Panc1 (cell line): ENCODE data around the gene GNG14. TPM values are rescaled to one million over a fixed set of nuclear protein-coding genes. Genes with fewer than 3 reads are reported as not detected.

Experiments
- ATAC-seq: fragments of 200-7000 bp; cut with Tn5 transposase; 2 replicates; pipeline ENCODE4 v1.9.1; 2020; ENCODE audit warnings: mild to moderate bottlenecking, moderate library complexity
- BruUV-seq: library from RNA; stranded (reverse); fragments of 400-500 nt; replicated peaks from 2 replicates; lab custom pipeline; 2021; lab: Mats Ljungman, UMichigan
- CTCF ChIA-PET: fragments of 300-600 bp; sonication (Branson Sonifier 250); formaldehyde crosslinking; loops from one replicate; lab custom pipeline; 2022; ENCODE audit warnings: antibody characterized with exemption; lab: Charles Lee
- POLR2A ChIA-PET: fragments of 300-600 bp; sonication (Branson Sonifier 250); formaldehyde crosslinking; loops from one replicate; lab custom pipeline; 2022; ENCODE audit warnings: antibody characterized with exemption; lab: Charles Lee
- DNase-seq: peaks from one replicate; pipeline ENCODE4 v3.0.0-alpha.2; 2010; ENCODE audit warnings: low read depth, low spot score
- H3K27ac ChIP-seq: 2 replicates; pipeline ENCODE4 v1.5.1; 2011; ENCODE audit warnings: mild to moderate bottlenecking, low read length, inconsistent platforms
- H3K27me3 ChIP-seq: fragments of 200-500 bp; sonication (Bioruptor generic); 2 replicates; pipeline ENCODE4 v1.6.0; 2014; ENCODE audit warnings: low read length, inconsistent platforms; ENCODE audit not compliant: control insufficient read depth, insufficient read depth
- H3K36me3 ChIP-seq: fragments of 200-500 bp; sonication (Bioruptor generic); 2 replicates; pipeline ENCODE4 v1.5.1; 2014; ENCODE audit warnings: inconsistent platforms, mild to moderate bottlenecking, low read length, moderate library complexity; ENCODE audit not compliant: control insufficient read depth, insufficient read depth
- H3K4me1 ChIP-seq: 2 replicates; pipeline ENCODE4 v1.5.1; 2011; ENCODE audit warnings: inconsistent platforms, mild to moderate bottlenecking, low read length, moderate library complexity; ENCODE audit not compliant: control insufficient read depth, insufficient read depth
- H3K4me3 ChIP-seq, 2 experiments: 2 replicates each; pipeline ENCODE4 v1.5.1; 2011 to 2012; ENCODE audit warnings: low read depth in 2 of 2, low read length in 2 of 2, mild to moderate bottlenecking in 2 of 2, inconsistent platforms in 1 of 2, moderate library complexity in 1 of 2
- H3K9me3 ChIP-seq: fragments of 200-500 bp; sonication (Bioruptor generic); 2 replicates; pipeline ENCODE4 v1.5.1; 2014; ENCODE audit warnings: low read depth, mild to moderate bottlenecking, inconsistent platforms, low read length, moderate library complexity; ENCODE audit not compliant: control insufficient read depth, insufficient read depth
- POLR2AphosphoS5 ChIP-seq: IDR thresholded peaks from 2 replicates; pipeline ENCODE4 v1.6.1; 2012; ENCODE audit warnings: mild to moderate bottlenecking, low read depth, low read length, moderate library complexity
- SIN3A ChIP-seq: IDR thresholded peaks from 2 replicates; pipeline ENCODE4 v1.6.1; 2012; ENCODE audit warnings: low read depth, mild to moderate bottlenecking, low read length, moderate library complexity, borderline replicate concordance; ENCODE audit not compliant: insufficient read depth
- TCF7L2 ChIP-seq: IDR thresholded peaks from 2 replicates; pipeline ENCODE4 v1.6.1; 2011; ENCODE audit warnings: mild to moderate bottlenecking, low read depth, low read length, inconsistent platforms
- in situ Hi-C: cut with HindIII; loops from 2 replicates; pipeline ENCODE4 v1.10.0; 2016; ENCODE audit warnings: low sequenced_read_pairs, low pct_unique_long_range_greater_than_20kb
- intact Hi-C: fragments of 100-400 bp; cut with micrococcal nuclease; formaldehyde crosslinking; loops from one replicate; pipeline ENCODE4 v1.10.0; 2022; ENCODE audit not compliant: unreplicated experiment
- total RNA-seq: library from RNA; stranded (reverse); gene quantifications from one replicate; pipeline ENCODE4 v1.2.1, GENCODE V29; 2021; ENCODE audit not compliant: unreplicated experiment
- TF ChIP-seq, protein P1 (sequence below), 2 experiments: IDR thresholded peaks; 2 replicates each; pipeline ENCODE4 v1.6.1; 2011 to 2012; ENCODE audit warnings: low read depth in 2 of 2, control low read depth in 1 of 2, low read length in 1 of 2, mild to moderate bottlenecking in 1 of 2, moderate library complexity in 1 of 2; ENCODE audit not compliant: insufficient read depth in 1 of 2
- TF ChIP-seq, protein P2 (sequence below): fragments of 450-650 bp; IDR thresholded peaks from 2 replicates; pipeline ENCODE4 v1.5.1; 2017; ENCODE audit warnings: mild to moderate bottlenecking

Gene GNG14
- total RNA-seq, 1 experiment from 2014 or later, result not detected

DNA sequence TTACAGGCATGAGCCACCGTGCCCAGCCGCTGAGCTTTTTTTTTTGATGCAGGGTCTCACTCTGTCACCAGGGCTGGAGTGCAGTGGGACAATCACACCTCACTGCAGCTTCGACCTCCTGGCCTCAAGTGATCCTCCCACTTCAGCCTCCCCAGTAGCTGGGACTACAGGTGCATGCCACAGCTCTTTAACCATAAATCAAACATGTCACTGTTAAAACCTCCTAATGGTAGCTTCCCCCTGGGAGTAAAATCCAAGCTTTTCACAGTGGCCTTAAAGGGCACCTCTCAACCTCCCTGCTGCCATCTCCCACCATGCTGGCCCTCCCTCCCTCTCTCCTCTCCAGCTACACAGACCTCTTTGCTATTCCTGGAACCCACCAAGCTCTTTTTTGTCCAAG is 2.0 kb upstream of the GNG14 start:
- no peaks in the 10 kb centered on the region for H3K27me3 ChIP-seq
- H3K9me3 ChIP-seq, result no peaks in the 10 kb centered on the region
- no peak for ATAC-seq
- H3K27ac ChIP-seq, result no peak overlapping the region
- ChIA-PET POLR2A (no interaction called here), CTCF (no interaction called here)
- no peak for DNase-seq
- TF ChIP-seq SIN3A, result no peak
- TF ChIP-seq, protein P1, sequence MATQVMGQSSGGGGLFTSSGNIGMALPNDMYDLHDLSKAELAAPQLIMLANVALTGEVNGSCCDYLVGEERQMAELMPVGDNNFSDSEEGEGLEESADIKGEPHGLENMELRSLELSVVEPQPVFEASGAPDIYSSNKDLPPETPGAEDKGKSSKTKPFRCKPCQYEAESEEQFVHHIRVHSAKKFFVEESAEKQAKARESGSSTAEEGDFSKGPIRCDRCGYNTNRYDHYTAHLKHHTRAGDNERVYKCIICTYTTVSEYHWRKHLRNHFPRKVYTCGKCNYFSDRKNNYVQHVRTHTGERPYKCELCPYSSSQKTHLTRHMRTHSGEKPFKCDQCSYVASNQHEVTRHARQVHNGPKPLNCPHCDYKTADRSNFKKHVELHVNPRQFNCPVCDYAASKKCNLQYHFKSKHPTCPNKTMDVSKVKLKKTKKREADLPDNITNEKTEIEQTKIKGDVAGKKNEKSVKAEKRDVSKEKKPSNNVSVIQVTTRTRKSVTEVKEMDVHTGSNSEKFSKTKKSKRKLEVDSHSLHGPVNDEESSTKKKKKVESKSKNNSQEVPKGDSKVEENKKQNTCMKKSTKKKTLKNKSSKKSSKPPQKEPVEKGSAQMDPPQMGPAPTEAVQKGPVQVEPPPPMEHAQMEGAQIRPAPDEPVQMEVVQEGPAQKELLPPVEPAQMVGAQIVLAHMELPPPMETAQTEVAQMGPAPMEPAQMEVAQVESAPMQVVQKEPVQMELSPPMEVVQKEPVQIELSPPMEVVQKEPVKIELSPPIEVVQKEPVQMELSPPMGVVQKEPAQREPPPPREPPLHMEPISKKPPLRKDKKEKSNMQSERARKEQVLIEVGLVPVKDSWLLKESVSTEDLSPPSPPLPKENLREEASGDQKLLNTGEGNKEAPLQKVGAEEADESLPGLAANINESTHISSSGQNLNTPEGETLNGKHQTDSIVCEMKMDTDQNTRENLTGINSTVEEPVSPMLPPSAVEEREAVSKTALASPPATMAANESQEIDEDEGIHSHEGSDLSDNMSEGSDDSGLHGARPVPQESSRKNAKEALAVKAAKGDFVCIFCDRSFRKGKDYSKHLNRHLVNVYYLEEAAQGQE (IDR thresholded peaks at IDR 0.05; ENCODE audit: insufficient read depth in 1 of 2, low read depth in 2 of 2, low read length in 1 of 2), result no peak
- TF ChIP-seq POLR2AphosphoS5, result no peak
- TF ChIP-seq, protein P2, sequence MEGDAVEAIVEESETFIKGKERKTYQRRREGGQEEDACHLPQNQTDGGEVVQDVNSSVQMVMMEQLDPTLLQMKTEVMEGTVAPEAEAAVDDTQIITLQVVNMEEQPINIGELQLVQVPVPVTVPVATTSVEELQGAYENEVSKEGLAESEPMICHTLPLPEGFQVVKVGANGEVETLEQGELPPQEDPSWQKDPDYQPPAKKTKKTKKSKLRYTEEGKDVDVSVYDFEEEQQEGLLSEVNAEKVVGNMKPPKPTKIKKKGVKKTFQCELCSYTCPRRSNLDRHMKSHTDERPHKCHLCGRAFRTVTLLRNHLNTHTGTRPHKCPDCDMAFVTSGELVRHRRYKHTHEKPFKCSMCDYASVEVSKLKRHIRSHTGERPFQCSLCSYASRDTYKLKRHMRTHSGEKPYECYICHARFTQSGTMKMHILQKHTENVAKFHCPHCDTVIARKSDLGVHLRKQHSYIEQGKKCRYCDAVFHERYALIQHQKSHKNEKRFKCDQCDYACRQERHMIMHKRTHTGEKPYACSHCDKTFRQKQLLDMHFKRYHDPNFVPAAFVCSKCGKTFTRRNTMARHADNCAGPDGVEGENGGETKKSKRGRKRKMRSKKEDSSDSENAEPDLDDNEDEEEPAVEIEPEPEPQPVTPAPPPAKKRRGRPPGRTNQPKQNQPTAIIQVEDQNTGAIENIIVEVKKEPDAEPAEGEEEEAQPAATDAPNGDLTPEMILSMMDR, result no peak
- TF ChIP-seq TCF7L2, result no peak
- no TSS peak for BruUV-seq
- no peaks in the 10 kb centered on the region for H3K36me3 ChIP-seq
- in situ Hi-C loops, result no loop called here
- no peaks in the 10 kb centered on the region for H3K4me1 ChIP-seq
- intact Hi-C loops, result no loop called here
- H3K4me3 ChIP-seq, result no peak overlapping the region

DNA sequence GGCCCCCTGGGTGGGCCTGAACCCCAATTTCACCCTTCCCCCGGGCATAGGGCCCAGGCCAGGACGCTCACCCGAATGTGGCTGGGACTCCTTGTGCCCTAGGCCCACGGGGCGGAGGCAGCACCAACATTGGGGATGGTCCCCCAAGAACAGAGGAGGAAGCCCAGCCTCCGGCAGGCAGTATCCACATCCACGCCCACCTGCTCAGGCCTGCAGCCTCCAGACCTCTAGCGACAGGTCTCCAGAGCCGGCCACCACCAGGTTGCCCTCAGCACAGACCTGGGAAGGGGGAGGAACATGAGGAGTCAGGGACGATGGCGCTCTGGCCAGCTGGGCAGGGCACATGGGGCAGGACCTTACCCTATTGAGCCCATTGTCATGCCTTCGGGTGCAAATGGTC is 1.2 kb downstream of the GNG14 start:
- ChIA-PET CTCF (no interaction called here), POLR2A (no interaction called here)
- in situ Hi-C loops (no loop called here), intact Hi-C loops (no loop called here)
- no peaks in the 10 kb centered on the region for H3K4me1 ChIP-seq
- no peak for TF ChIP-seq POLR2AphosphoS5
- TF ChIP-seq, protein P2, result no peak
- TF ChIP-seq SIN3A, result no peak
- TF ChIP-seq, protein P1 (IDR thresholded peaks at IDR 0.05; ENCODE audit: insufficient read depth in 1 of 2, low read depth in 2 of 2, low read length in 1 of 2), result no peak
- TF ChIP-seq TCF7L2, result no peak
- H3K9me3 ChIP-seq, result no peaks in the 10 kb centered on the region
- H3K4me3 ChIP-seq, result no peak overlapping the region
- no TSS peak for BruUV-seq
- no peak for ATAC-seq
- no peaks in the 10 kb centered on the region for H3K27me3 ChIP-seq
- no peaks in the 10 kb centered on the region for H3K36me3 ChIP-seq
- H3K27ac ChIP-seq, result no peak overlapping the region
- no peak for DNase-seq
